ENCODE data around the gene MCEE. TPM values are rescaled to one million over a fixed set of nuclear protein-coding genes. Genes with fewer than 3 reads are reported as not detected.

MCEE gene
- total and polyA plus RNA-seq, 2 donors (not counting 3 experiments of a cell fraction or from before 2014, with no cell fraction given): 4.0 to 9.9 TPM

DNA sequence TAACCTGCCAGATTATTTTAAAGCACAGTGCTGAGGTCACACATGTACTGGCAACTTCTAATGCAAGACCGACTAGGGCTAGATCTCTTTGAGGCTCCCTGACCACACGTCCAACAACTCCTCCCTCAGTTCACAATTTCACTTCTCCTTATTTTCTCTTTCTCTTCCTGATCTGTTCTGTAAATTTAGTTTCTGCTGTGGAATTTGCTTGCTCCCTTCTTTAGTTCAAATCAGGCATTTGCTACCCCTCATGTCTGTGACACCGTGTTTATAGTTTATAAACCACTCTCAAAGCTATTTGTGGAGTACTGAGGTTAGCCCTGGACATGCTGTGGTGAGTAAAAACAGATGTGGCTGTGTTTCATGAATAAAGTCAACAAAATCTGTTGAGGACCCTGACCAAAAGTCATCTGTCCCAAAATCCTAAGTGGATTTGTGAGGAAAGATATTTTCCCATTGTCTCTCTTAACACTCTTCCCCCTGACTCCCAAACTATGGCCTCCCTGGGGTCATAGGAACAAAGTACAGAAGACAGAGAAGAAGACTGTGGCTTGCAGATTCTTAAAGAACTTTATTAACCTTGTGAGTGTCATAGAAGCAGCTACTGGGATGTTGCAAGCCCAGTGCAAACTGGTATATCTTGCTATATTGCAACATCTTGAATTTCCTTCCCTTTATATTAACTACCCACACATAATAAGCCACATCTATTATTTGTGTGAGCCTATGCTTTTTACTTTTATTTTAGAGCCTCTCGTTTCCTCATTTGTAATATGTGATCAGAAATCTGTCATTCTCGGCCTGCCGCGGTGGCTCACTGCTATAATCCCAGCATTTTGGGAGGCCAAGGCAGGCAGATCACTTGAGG, 65.0 kb downstream of the MCEE start:
- FAIRE-seq (no peak), DNase-seq (ENCODE audit: low read depth, low spot score) (no peak)
- Histone ChIP-seq H3K4me2 (ENCODE audit: insufficient read depth, low read length) (no peak overlapping the region), H4K20me1 (replicated peaks; ENCODE audit: control insufficient read depth, extremely low read depth, insufficient read depth, low read length) (no peaks in the 10 kb centered on the region), H3K79me2 (ENCODE audit: control insufficient read depth, insufficient read depth, low read length) (peaks cover 12% of the 10 kb centered on the region), H3K4me1 (ENCODE audit: control insufficient read depth, extremely low read depth, insufficient read depth, low read length) (peaks cover 14% of the 10 kb centered on the region), H3K9me1 (replicated peaks; ENCODE audit: control insufficient read depth, extremely low read depth, insufficient read depth, low read length) (no peaks in the 10 kb centered on the region), H3K9me3 (replicated peaks; ENCODE audit: control insufficient read depth, insufficient read depth, low read length) (no peaks in the 10 kb centered on the region), H3K27ac (ENCODE audit: insufficient read depth, low read depth, low read length) (no peak overlapping the region), H3K36me3 (ENCODE audit: control insufficient read depth in 2 of 2, extremely low read depth in 1 of 2, insufficient read depth in 2 of 2, low read length in 2 of 2) (no peaks in the 10 kb centered on the region), H3K9ac (replicated peaks; ENCODE audit: extremely low read depth, insufficient read depth, low read length) (no peak overlapping the region), H3K27me3 (ENCODE audit: control insufficient read depth in 2 of 2, insufficient read depth in 2 of 2, low read length in 2 of 2) (peaks cover 11 to 19% of the 10 kb centered on the region in 2 experiments), H2AFZ (ENCODE audit: low read depth, low read length) (no peak overlapping the region), H3K4me3 (replicated peaks in 1 of 3; ENCODE audit: insufficient read depth in 1 of 3, low read depth in 1 of 3, low read length in 3 of 3) (no peak overlapping the region)
- ChIA-PET POLR2A (no interaction called here), CTCF (no interaction called here)
- no TSS peak for BruUV-seq (replicated peaks)
- intact Hi-C loops (cut with micrococcal nuclease) (loop anchor here (5.0 kb wide), 2 partner anchors 162 to 808 kb away; partner anchors contain the start of genes PAIP2B and PCYOX1), dilution Hi-C loops (cut with MboI; ENCODE audit: extremely low pct_ligation_motif_present, low sequenced_read_pairs) (no loop called here)
- TF ChIP-seq POLR2AphosphoS5 (IDR thresholded peaks at IDR 0.05; ENCODE audit: insufficient read depth, low read depth, low read length): no peak
- TF ChIP-seq FOS (IDR thresholded peaks at IDR 0.05; ENCODE audit: borderline replicate concordance, insufficient read depth, low read length): no peak
- TF ChIP-seq MYC (IDR thresholded peaks at IDR 0.05; ENCODE audit: low read depth, low read length): no peak
- TF ChIP-seq, protein P1, sequence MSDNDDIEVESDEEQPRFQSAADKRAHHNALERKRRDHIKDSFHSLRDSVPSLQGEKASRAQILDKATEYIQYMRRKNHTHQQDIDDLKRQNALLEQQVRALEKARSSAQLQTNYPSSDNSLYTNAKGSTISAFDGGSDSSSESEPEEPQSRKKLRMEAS (IDR thresholded peaks at IDR 0.05; ENCODE audit: insufficient read depth, insufficient read length): no peak
- TF ChIP-seq GATA2 (IDR thresholded peaks at IDR 0.05; ENCODE audit: insufficient read depth, insufficient read length, low read depth, low read length): no peak
- no peak for TF ChIP-seq POLR2A (IDR thresholded peaks at IDR 0.05; ENCODE audit: low read depth, low read length)
- TF ChIP-seq, protein P2, sequence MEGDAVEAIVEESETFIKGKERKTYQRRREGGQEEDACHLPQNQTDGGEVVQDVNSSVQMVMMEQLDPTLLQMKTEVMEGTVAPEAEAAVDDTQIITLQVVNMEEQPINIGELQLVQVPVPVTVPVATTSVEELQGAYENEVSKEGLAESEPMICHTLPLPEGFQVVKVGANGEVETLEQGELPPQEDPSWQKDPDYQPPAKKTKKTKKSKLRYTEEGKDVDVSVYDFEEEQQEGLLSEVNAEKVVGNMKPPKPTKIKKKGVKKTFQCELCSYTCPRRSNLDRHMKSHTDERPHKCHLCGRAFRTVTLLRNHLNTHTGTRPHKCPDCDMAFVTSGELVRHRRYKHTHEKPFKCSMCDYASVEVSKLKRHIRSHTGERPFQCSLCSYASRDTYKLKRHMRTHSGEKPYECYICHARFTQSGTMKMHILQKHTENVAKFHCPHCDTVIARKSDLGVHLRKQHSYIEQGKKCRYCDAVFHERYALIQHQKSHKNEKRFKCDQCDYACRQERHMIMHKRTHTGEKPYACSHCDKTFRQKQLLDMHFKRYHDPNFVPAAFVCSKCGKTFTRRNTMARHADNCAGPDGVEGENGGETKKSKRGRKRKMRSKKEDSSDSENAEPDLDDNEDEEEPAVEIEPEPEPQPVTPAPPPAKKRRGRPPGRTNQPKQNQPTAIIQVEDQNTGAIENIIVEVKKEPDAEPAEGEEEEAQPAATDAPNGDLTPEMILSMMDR (IDR thresholded peaks at IDR 0.05; ENCODE audit: extremely low read depth in 1 of 2, insufficient read depth in 1 of 2, low read depth in 1 of 2, low read length in 2 of 2): no peak
- no peak for TF ChIP-seq JUN (IDR thresholded peaks at IDR 0.05; ENCODE audit: borderline replicate concordance, insufficient read depth, insufficient read length, low read depth)
- TF ChIP-seq EZH2 (IDR thresholded peaks at IDR 0.05; ENCODE audit: borderline replicate concordance, low read depth, low read length, severe bottlenecking): no peak
